Testis (tissue), 2 donors: ENCODE results near the gene PPP1R15A.

ENCODE experiments used
- CTCF ChIP-seq, 3 experiments: fragments of 450-650 bp in 2 of 3; fragments of 200-600 bp in 1 of 3; sonication (generic) in 1 of 3; IDR thresholded peaks; one replicate each; pipeline ENCODE4 v1.5.1; 2016 to 2019; ENCODE audit warnings: antibody characterized with exemption in 3 of 3, mild to moderate bottlenecking in 2 of 3, moderate library complexity in 1 of 3
- POLR2A ChIP-seq: fragments of 450-650 bp; IDR thresholded peaks from one replicate; pipeline ENCODE4 v1.6.1; 2017; ENCODE audit warnings: antibody characterized with exemption, mild to moderate bottlenecking, moderate library complexity

GRCh38 chr19:48900477-48901406 lies 28.5 kb downstream of the PPP1R15A start:
- TF ChIP-seq CTCF (IDR thresholded peaks at IDR 0.05), result no peak
- TF ChIP-seq POLR2A, result no peak
